H9 (cell line): ENCODE measurements around the gene GPR173. TPM values are rescaled to one million over a fixed set of nuclear protein-coding genes. Genes with fewer than 3 reads are reported as not detected.
A peak's percentile ranks its signal among the peaks of the same experiment; 100 is the strongest.

Source experiments
- DNase-seq: peaks from one replicate; pipeline ENCODE4 v3.0.0-alpha.2; 2017
- H2AFZ ChIP-seq: one replicate; pipeline ENCODE4 v1.6.1; 2013; ENCODE audit warnings: mild to moderate bottlenecking, low read length, control low read depth, moderate library complexity
- H2AK5ac ChIP-seq: 2 replicates; pipeline ENCODE4 v1.6.1; 2013; ENCODE audit warnings: low read length, control low read depth, mixed read lengths; ENCODE audit not compliant: insufficient read length
- H2BK120ac ChIP-seq: one replicate; pipeline ENCODE4 v1.6.1; 2013; ENCODE audit warnings: low read depth, mild to moderate bottlenecking, low read length, control low read depth, inconsistent platforms; ENCODE audit not compliant: poor library complexity, severe bottlenecking
- H2BK12ac ChIP-seq: 2 replicates; pipeline ENCODE4 v1.6.1; 2013; ENCODE audit warnings: low read length, control low read depth, mixed read lengths, low read depth; ENCODE audit not compliant: insufficient read length
- H2BK15ac ChIP-seq: 2 replicates; pipeline ENCODE4 v1.6.1; 2013; ENCODE audit warnings: low read depth, low read length, control low read depth
- H2BK20ac ChIP-seq: one replicate; pipeline ENCODE4 v1.6.1; 2013; ENCODE audit warnings: low read depth, mild to moderate bottlenecking, low read length, control low read depth, inconsistent platforms; ENCODE audit not compliant: poor library complexity, severe bottlenecking
- H2BK5ac ChIP-seq: 2 replicates; pipeline ENCODE4 v1.6.1; 2013; ENCODE audit warnings: low read length, control low read depth, mixed read lengths; ENCODE audit not compliant: insufficient read length
- H3K14ac ChIP-seq: 2 replicates; pipeline ENCODE4 v1.6.1; 2013; ENCODE audit warnings: low read length, control low read depth; ENCODE audit not compliant: insufficient read depth
- H3K18ac ChIP-seq: 2 replicates; pipeline ENCODE4 v1.6.1; 2013; ENCODE audit warnings: low read depth, mild to moderate bottlenecking, mixed read lengths, low read length, control low read depth; ENCODE audit not compliant: insufficient read length
- H3K23ac ChIP-seq: 2 replicates; pipeline ENCODE4 v1.6.1; 2013; ENCODE audit warnings: low read length, control low read depth, mixed read lengths, low read depth; ENCODE audit not compliant: insufficient read length
- H3K23me2 ChIP-seq: 2 replicates; pipeline ENCODE4 v1.6.1; 2013; ENCODE audit warnings: low read depth, mild to moderate bottlenecking, mixed read lengths, low read length, control low read depth; ENCODE audit not compliant: insufficient read length, poor library complexity, severe bottlenecking
- H3K27ac ChIP-seq: 2 replicates; pipeline ENCODE4 v1.5.1; 2013; ENCODE audit warnings: low read length, control low read depth, mixed read lengths, low read depth; ENCODE audit not compliant: insufficient read length
- H3K27me3 ChIP-seq: 2 replicates; pipeline ENCODE4 v1.6.1; 2013; ENCODE audit warnings: low read length, control low read depth, inconsistent platforms; ENCODE audit not compliant: insufficient read depth
- H3K4ac ChIP-seq: 2 replicates; pipeline ENCODE4 v1.6.1; 2013; ENCODE audit warnings: low read depth, mild to moderate bottlenecking, control low read depth, inconsistent platforms, low read length, moderate library complexity
- H3K4me1 ChIP-seq: 2 replicates; pipeline ENCODE4 v1.6.1; 2013; ENCODE audit warnings: low read length, control low read depth, inconsistent platforms; ENCODE audit not compliant: insufficient read depth
- H3K4me2 ChIP-seq: 2 replicates; pipeline ENCODE4 v1.6.1; 2013; ENCODE audit warnings: low read length, control low read depth, mixed read lengths; ENCODE audit not compliant: insufficient read length, insufficient read depth
- H3K56ac ChIP-seq: 2 replicates; pipeline ENCODE4 v1.6.1; 2013; ENCODE audit warnings: low read depth, mild to moderate bottlenecking, mixed read lengths, low read length, control low read depth; ENCODE audit not compliant: insufficient read length
- H3K79me1 ChIP-seq: 2 replicates; pipeline ENCODE4 v1.6.1; 2013; ENCODE audit warnings: low read depth, mild to moderate bottlenecking, moderate library complexity, low read length, control low read depth, inconsistent platforms; ENCODE audit not compliant: insufficient read depth, poor library complexity, severe bottlenecking
- H3K79me2 ChIP-seq: 2 replicates; pipeline ENCODE4 v1.6.1; 2013; ENCODE audit warnings: low read length, control low read depth, inconsistent platforms; ENCODE audit not compliant: insufficient read depth
- H3K9ac ChIP-seq: 2 replicates; pipeline ENCODE4 v1.6.1; 2013; ENCODE audit warnings: low read length, control low read depth, mixed read lengths; ENCODE audit not compliant: insufficient read length; ENCODE audit errors: extremely low read depth
- H3K9me3 ChIP-seq: one replicate; pipeline ENCODE4 v1.6.1; 2013; ENCODE audit warnings: low read depth, low read length, inconsistent platforms; ENCODE audit not compliant: control insufficient read depth
- H3T11ph ChIP-seq: one replicate; pipeline ENCODE4 v1.6.1; 2013; ENCODE audit warnings: mild to moderate bottlenecking, low read length, control low read depth, inconsistent platforms
- H4K20me1 ChIP-seq: one replicate; pipeline ENCODE4 v1.6.1; 2013; ENCODE audit not compliant: control insufficient read depth, insufficient read length, insufficient read depth
- H4K5ac ChIP-seq: 2 replicates; pipeline ENCODE4 v1.6.1; 2013; ENCODE audit warnings: low read depth, mild to moderate bottlenecking, mixed read lengths, low read length, control low read depth; ENCODE audit not compliant: insufficient read length
- H4K8ac ChIP-seq: replicated peaks from 2 replicates; pipeline ENCODE4 v1.6.1; 2013; ENCODE audit warnings: low read length, control low read depth, mixed read lengths, low read depth; ENCODE audit not compliant: insufficient read length
- H4K91ac ChIP-seq: 2 replicates; pipeline ENCODE4 v1.6.1; 2013; ENCODE audit warnings: low read depth, mild to moderate bottlenecking, moderate library complexity, mixed read lengths, low read length, control low read depth; ENCODE audit not compliant: insufficient read length
- H3K27ac Mint-ChIP-seq, 3 experiments: 2 replicates in 2 of 3; 3 replicates in 1 of 3; pipeline ENCODE4 v1.8.0; 2020 to 2021; ENCODE audit warnings: mixed read lengths in 3 of 3, mild to moderate bottlenecking in 1 of 3, moderate library complexity in 1 of 3
- H3K27me3 Mint-ChIP-seq: 2 replicates; pipeline ENCODE4 v1.8.0; 2021; ENCODE audit warnings: low read depth, mild to moderate bottlenecking, moderate library complexity, mixed read lengths
- H3K36me3 Mint-ChIP-seq, 3 experiments: 2 replicates in 2 of 3; 3 replicates in 1 of 3; pipeline ENCODE4 v1.8.0; 2020 to 2021; ENCODE audit warnings: low read depth in 3 of 3, mixed read lengths in 3 of 3; ENCODE audit not compliant: insufficient read depth in 1 of 3
- H3K4me1 Mint-ChIP-seq, 2 experiments: 2 replicates each; pipeline ENCODE4 v1.8.0; 2020; ENCODE audit warnings: mixed read lengths in 2 of 2
- H3K4me3 Mint-ChIP-seq, 2 experiments: 2 replicates in 1 of 2; 3 replicates in 1 of 2; pipeline ENCODE4 v1.8.0; 2020 to 2021; ENCODE audit warnings: mild to moderate bottlenecking in 2 of 2, mixed read lengths in 2 of 2, moderate library complexity in 1 of 2
- H3K9me3 Mint-ChIP-seq, 2 experiments: 2 replicates in 1 of 2; 3 replicates in 1 of 2; pipeline ENCODE4 v1.8.0; 2020; ENCODE audit warnings: mild to moderate bottlenecking in 2 of 2, mixed read lengths in 2 of 2, moderate library complexity in 1 of 2
- CTCF ChIP-seq: fragments of 200-600 bp; sonication (generic); conservative IDR thresholded peaks from 3 replicates; pipeline ENCODE4 v1.8.0; 2021; ENCODE audit warnings: antibody characterized with exemption, mild to moderate bottlenecking
- WGBS: extraction: QIAGEN DNeasy Blood & Tissue Kit; methylation state at CpG from one replicate; pipeline ENCODE4 v1.1.7; 2013; ENCODE audit warnings: missing lambda C conversion rate, low lambda C conversion rate, mixed read lengths; ENCODE audit not compliant: insufficient read length; ENCODE audit errors: extremely low coverage; 5-methylcytosine and 5-hydroxymethylcytosine counted together
- total RNA-seq: library from RNA; stranded (reverse); gene quantifications from 2 replicates; pipeline ENCODE4 v1.2.1, GENCODE V29; 2021

GPR173 gene
- total RNA-seq, 1 experiment from 2014 or later = 5.4 TPM

DNA sequence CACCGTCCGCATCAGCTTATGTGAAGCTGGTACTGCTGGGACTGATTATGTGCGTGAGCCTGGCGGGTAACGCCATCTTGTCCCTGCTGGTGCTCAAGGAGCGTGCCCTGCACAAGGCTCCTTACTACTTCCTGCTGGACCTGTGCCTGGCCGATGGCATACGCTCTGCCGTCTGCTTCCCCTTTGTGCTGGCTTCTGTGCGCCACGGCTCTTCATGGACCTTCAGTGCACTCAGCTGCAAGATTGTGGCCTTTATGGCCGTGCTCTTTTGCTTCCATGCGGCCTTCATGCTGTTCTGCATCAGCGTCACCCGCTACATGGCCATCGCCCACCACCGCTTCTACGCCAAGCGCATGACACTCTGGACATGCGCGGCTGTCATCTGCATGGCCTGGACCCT, 28.1 kb downstream of the GPR173 start:
- no CpG with 5 or more reads among the region's 21 CpGs for WGBS
- Histone ChIP-seq H4K91ac (no peak overlapping the region), H2BK120ac (no peak overlapping the region), H3K23me2 (peaks cover 2% of the 10 kb centered on the region), H3K23ac (no peak overlapping the region), H3K27me3 (0 out of 2 replicates have a peak, but pooled peaks cover 3% of the 10 kb centered on the region), H3K9me3 (peaks cover 35% of the 10 kb centered on the region), H2BK12ac (no peak overlapping the region), H3K27ac (no peak overlapping the region), H2AK5ac (no peak overlapping the region), H4K20me1 (no peaks in the 10 kb centered on the region), H3K14ac (no peak overlapping the region), H2BK5ac (no peak overlapping the region), H3K18ac (no peak overlapping the region), H3K4me1 (no peaks in the 10 kb centered on the region), H3K56ac (no peak overlapping the region), H2BK20ac (no peak overlapping the region), H3T11ph (no peak overlapping the region), H4K8ac (no peak overlapping the region), H2AFZ (no peak overlapping the region), H2BK15ac (no peak overlapping the region), H4K5ac (no peak overlapping the region), H3K4me2 (no peak overlapping the region), H3K79me2 (no peaks in the 10 kb centered on the region), H3K9ac (no peak overlapping the region), H3K79me1 (no peaks in the 10 kb centered on the region), H3K4ac (no peak overlapping the region)
- DNase-seq = no peak
- Mint-ChIP-seq H3K9me3 (peaks cover 61 to 67% of the 10 kb centered on the region in 2 experiments), H3K4me1 (peaks cover 17 to 22% of the 10 kb centered on the region in 2 experiments), H3K36me3 (peaks cover 4 to 10% (median 5%) of the 10 kb centered on the region in 3 experiments; a peak in 5 of 7 replicates), H3K4me3 (no peak overlapping the region), H3K27ac (peak overlapping the region in 1 of 3 experiments; percentile 71; a peak in 2 of 7 replicates), H3K27me3 (peaks cover 15% of the 10 kb centered on the region)
- no peak for TF ChIP-seq CTCF
